ENCODE results near the gene ALG14. TPM values are rescaled to one million over a fixed set of nuclear protein-coding genes. Genes with fewer than 3 reads are reported as not detected.
A peak's percentile ranks its signal among the peaks of the same experiment; 100 is the strongest.

ALG14 gene
- total and polyA plus RNA-seq, 12 donors: 1.1 to 4.6 (median 3.3) TPM

DNA sequence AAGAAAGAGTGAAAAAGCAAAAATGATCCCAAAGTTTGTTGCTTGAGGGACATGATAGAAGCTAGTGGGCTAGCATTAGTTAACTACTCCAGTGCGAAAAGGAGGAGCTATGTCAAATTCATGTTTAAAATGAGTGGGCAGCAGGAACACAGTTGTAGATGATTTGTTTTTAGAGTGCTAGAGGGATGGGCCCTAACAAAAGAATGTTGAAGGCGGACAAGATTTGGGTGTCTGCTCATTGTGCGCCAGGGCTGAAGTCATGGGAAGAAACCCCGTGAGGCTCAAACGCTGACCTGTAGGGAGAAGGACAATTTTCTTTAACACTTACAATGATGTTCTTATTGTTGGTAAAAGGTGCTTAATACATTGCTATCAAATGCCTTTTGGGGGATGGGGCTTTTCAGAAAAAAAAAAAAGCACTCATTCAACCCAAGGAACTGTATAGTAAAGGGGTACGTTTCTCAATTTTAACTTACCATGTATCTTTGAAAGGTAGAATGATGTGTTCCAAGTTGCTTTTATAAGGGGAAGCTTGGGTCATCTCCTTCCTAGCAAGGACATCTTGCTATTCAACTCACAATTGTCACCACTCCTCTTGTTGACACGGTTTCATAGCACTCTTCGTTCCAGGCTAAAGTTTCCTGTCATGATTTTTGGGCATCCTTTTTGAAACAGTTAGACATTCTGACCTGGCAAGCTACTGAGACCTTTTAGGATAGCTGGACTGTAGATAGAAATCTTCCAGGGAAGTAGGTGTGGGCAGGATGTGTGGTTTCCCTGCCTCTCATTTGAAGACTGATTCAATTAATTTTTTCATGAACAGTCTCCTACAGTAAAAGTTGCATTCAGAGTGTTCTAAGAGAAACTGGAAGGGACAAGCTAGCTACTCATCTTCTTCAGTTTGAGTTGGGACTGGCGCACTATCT lies 92.8 kb downstream of the ALG14 start:
- H3K4me3 ChIP-seq: no peak overlapping the region
- no peaks in the 10 kb centered on the region for H3K27me3 ChIP-seq
- ATAC-seq (peak; percentile 23 to 78 (median 58)), DNase-seq (no peak)
- TF ChIP-seq, protein P1, sequence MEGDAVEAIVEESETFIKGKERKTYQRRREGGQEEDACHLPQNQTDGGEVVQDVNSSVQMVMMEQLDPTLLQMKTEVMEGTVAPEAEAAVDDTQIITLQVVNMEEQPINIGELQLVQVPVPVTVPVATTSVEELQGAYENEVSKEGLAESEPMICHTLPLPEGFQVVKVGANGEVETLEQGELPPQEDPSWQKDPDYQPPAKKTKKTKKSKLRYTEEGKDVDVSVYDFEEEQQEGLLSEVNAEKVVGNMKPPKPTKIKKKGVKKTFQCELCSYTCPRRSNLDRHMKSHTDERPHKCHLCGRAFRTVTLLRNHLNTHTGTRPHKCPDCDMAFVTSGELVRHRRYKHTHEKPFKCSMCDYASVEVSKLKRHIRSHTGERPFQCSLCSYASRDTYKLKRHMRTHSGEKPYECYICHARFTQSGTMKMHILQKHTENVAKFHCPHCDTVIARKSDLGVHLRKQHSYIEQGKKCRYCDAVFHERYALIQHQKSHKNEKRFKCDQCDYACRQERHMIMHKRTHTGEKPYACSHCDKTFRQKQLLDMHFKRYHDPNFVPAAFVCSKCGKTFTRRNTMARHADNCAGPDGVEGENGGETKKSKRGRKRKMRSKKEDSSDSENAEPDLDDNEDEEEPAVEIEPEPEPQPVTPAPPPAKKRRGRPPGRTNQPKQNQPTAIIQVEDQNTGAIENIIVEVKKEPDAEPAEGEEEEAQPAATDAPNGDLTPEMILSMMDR (IDR thresholded peaks at IDR 0.05): no peak
- intact Hi-C loops (cut with DNase I): loop anchor here in 1 of 10 donors (5.0 kb wide), 1 partner anchor 53 kb away; the partner anchor contains the start of gene CNN3
- peaks cover 6 to 58% (median 31%) of the 10 kb centered on the region in 9 donors for H3K4me1 ChIP-seq
- H3K27ac ChIP-seq: peak overlapping the region; percentile 32 to 80 (median 56)
- H3K36me3 ChIP-seq: no peaks in the 10 kb centered on the region
- no peaks in the 10 kb centered on the region for H3K9me3 ChIP-seq
- WGBS, 2 donors: 52 to 55% methylated on average over 9 of the region's 9 CpGs

DNA sequence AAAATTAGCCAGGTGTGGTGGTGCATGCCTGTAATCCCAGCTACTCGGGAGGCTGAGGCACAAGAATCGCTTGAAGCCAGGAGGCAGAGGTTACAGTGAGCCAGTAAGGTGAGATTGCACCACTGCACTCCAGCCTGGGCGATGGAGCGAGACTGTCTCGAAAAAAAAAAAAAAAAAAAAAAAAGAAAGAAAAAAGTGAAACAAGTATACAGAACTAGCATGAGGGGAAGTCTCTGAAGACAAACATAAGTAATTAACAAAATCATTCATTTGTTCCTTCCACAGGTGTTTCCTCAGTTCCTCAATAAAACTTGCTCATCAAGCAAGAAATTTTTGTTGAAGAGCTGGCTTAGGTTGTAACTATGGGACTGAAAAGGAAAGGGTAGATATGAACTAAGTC lies 93.6 kb downstream of the ALG14 start:
- 82 to 87% methylated on average over 5 of the region's 5 CpGs for WGBS, 2 donors
- DNase-seq (no peak), ATAC-seq (no peak)

DNA sequence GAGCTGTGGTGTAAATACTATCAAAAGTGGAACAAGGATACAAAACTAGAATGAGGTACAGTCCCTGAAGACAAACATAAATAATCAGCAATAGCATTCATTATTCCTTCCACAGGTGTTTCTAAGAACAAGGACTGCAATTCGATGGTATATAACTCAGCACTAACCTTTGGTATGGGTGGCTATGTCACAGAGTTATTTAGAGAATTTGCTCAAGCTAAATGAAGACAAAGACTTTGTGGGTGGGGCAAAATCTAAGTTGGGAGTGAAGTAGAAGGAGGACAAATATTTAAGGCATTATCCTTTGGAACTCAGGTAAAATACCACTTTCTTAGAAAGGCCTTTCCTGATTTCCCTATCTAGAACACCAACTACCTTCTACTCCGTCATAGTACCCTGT lies 94.3 kb downstream of the ALG14 start:
- 88 to 98% methylated on average over 2 of the region's 2 CpGs for whole genome bisulfite sequencing, 2 donors
- Histone ChIP-seq H3K4me3 (no peak overlapping the region), H3K27me3 (no peaks in the 10 kb centered on the region), H3K27ac (no peak overlapping the region), H3K9me3 (no peaks in the 10 kb centered on the region), H3K36me3 (no peaks in the 10 kb centered on the region), H3K4me1 (peaks cover 6 to 66% (median 44%) of the 10 kb centered on the region in 9 donors)
- TF ChIP-seq, protein P1 (IDR thresholded peaks at IDR 0.05): no peak
- intact Hi-C loops (cut with DNase I): no loop called here
- ATAC-seq (no peak), DNase-seq (no peak)

More for the DNA sequence above, 93.6 kb downstream of the ALG14 start:
- TF ChIP-seq, protein P1 (IDR thresholded peaks at IDR 0.05): no peak
- no peak overlapping the region for H3K4me3 ChIP-seq
- intact Hi-C loops (cut with DNase I): no loop called here
- no peaks in the 10 kb centered on the region for H3K9me3 ChIP-seq
- peak overlapping the region in 6 of 10 donors; percentile 32 to 80 (median 54) for H3K27ac ChIP-seq
- H3K36me3 ChIP-seq: no peaks in the 10 kb centered on the region
- H3K4me1 ChIP-seq: peaks cover 6 to 65% (median 39%) of the 10 kb centered on the region in 9 donors
- H3K27me3 ChIP-seq: no peaks in the 10 kb centered on the region

DNA sequence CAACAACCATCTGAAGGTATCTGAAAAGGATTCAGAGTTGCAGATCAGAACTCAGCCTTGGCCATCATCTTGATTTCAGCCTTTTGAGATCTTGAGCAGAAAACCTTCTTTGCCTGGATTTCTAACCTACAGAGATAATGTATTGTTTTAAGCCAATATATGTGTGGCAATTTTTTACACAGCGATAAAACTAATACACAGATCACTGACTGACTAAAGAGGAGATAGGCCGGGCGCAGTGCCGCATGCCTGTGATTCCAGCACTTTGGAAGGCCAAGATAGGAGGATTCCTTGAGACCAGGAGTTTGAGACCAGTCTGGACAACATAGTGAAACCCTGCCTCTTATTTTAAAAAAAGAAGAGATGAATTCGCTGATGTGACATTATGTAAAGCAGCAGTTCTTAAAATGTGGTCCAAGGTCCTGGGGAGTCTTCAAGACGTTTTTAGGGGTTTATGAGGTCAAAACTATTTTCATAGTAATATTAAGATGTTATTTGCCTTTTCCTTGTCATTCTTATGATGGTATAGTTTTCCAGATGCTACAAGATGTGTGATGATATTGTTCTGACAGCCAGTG lies 95.7 kb downstream of the ALG14 start:
- WGBS, 2 donors: 86 to 92% methylated on average over 6 of the region's 6 CpGs
- DNase-seq (no peak), ATAC-seq (no peak)
- intact Hi-C loops (cut with DNase I): no loop called here
- no peaks in the 10 kb centered on the region for H3K27me3 ChIP-seq
- peaks cover 6 to 62% (median 36%) of the 10 kb centered on the region in 9 donors for H3K4me1 ChIP-seq
- H3K36me3 ChIP-seq: no peaks in the 10 kb centered on the region
- no peak overlapping the region for H3K4me3 ChIP-seq
- H3K9me3 ChIP-seq: no peaks in the 10 kb centered on the region
- no peak overlapping the region for H3K27ac ChIP-seq
- TF ChIP-seq, protein P1 (IDR thresholded peaks at IDR 0.05): no peak

Measured in heart right ventricle (tissue), 16 donors.